Psoas muscle (tissue), 8 donors: ENCODE measurements around the gene TSPAN5. TPM values are rescaled to one million over a fixed set of nuclear protein-coding genes. Genes with fewer than 3 reads are reported as not detected.
"Not testable (repeated sequence)": the region's sequence is repeated elsewhere in the genome, so short reads cannot be mapped to it uniquely, and the experiment has no call there.

ENCODE experiments used
- ATAC-seq, 4 donors: fragments of 200-7000 bp; cut with Tn5 transposase; one replicate each; pipeline ENCODE4 v1.9.1; 2020; ENCODE audit warnings: moderate library complexity in 3 of 4, mild to moderate bottlenecking in 2 of 4
- DNase-seq, 2 donors: peaks; one replicate each; pipeline ENCODE4 v3.0.0-alpha.2; 2020
- H3K27ac ChIP-seq: fragments of 200-600 bp; one replicate; pipeline ENCODE4 v1.8.0; 2022
- H3K27me3 ChIP-seq, 3 donors: fragments of 200-600 bp in 1 of 3; one replicate each; pipeline versions ENCODE4 v1.6.1 to v1.8.0; 2013 to 2022; ENCODE audit warnings: low read length in 2 of 3, mild to moderate bottlenecking in 2 of 3, moderate library complexity in 1 of 3; ENCODE audit not compliant: insufficient read depth in 3 of 3
- H3K36me3 ChIP-seq, 2 donors: fragments of 200-600 bp in 1 of 2; one replicate each; pipeline versions ENCODE4 v1.6.1 to v1.8.0; 2013 to 2022; ENCODE audit warnings: low read depth in 1 of 2, mild to moderate bottlenecking in 1 of 2, moderate library complexity in 1 of 2; ENCODE audit not compliant: insufficient read depth in 1 of 2
- H3K4me1 ChIP-seq: fragments of 200-600 bp; one replicate; pipeline ENCODE4 v1.8.0; 2022
- H3K4me3 ChIP-seq: fragments of 200-600 bp; one replicate; pipeline ENCODE4 v1.8.0; 2022; ENCODE audit warnings: mild to moderate bottlenecking
- H3K9me3 ChIP-seq: fragments of 200-600 bp; one replicate; pipeline ENCODE4 v1.8.0; 2022
- WGBS, 3 donors: extraction: QIAGEN DNeasy Blood & Tissue Kit; methylation state at CpG; one replicate each; pipeline versions ENCODE4 v1.1.6 to v1.1.7; 2013; 5-methylcytosine and 5-hydroxymethylcytosine counted together
- intact Hi-C, 2 donors: fragments of 100-400 bp; cut with DNase I; formaldehyde crosslinking; loops; one replicate each; pipeline versions ENCODE4 v1.11.0 to v1.14.2; 2022
- long read RNA-seq, 2 donors: library from polyadenylated mRNA; unstranded; transcript quantifications; one replicate each; pipeline ENCODE4 v2.0.0, GENCODE V29; 2021
- polyA plus RNA-seq, 3 donors: library from polyadenylated mRNA; stranded (reverse); fragments of 200-250 nt; gene quantifications; one replicate each; pipeline ENCODE4 v1.2.3, GENCODE V29; 2013
- total RNA-seq, 4 donors: library from RNA; stranded (reverse); fragmentation: NEBNext Ultra II Directional in 2 of 4; extraction: Animal tissue kit (Norgen Biotek cat#: 25700) in 2 of 4; gene quantifications; one replicate each; pipeline versions ENCODE4 v1.2.1 to v1.2.4, GENCODE V29; 2021 to 2023
- TF ChIP-seq, protein P1 (sequence below): fragments of 200-600 bp; IDR thresholded peaks from one replicate; pipeline ENCODE4 v1.8.0; 2022; ENCODE audit warnings: antibody characterized with exemption
- donor health status: healthy with polysubstance abuse.
- donor health status: DM: no; HTN: no; CAD: no; lungs with moderate emphysema.
- donor health status: Bipolar disorder and iron deficiency.
- donor health status: healthy.
- donor health status: DM: yes; HTN: yes; CAD: no.
- donor health status: DM: no; HTN: no; CAD: no.
- donor health status: DM: no; HTN: no; CAD: no.
- donor health status: DM: yes; HTN: yes; CAD: no.

The TSPAN5 gene
- total RNA-seq, result 1 to 10 TPM in 3 of 4 donors, under 1 TPM in 1; 0.63 to 5.0 (median 4.1) TPM
- polyA plus RNA-seq, result 1 to 10 TPM; 1.6 to 7.3 (median 1.7) TPM
- long read RNA-seq, donor 1, partial matches to known transcripts, result 0 of 5 reads
- long read RNA-seq, donor 1, other reads (novel, unspliced or antisense), result 2 of 5 reads
- long read RNA-seq, donor 2, partial matches to known transcripts, result 0 of 1 reads
- long read RNA-seq, donor 2, other reads (novel, unspliced or antisense), result 1 of 1 reads

DNA sequence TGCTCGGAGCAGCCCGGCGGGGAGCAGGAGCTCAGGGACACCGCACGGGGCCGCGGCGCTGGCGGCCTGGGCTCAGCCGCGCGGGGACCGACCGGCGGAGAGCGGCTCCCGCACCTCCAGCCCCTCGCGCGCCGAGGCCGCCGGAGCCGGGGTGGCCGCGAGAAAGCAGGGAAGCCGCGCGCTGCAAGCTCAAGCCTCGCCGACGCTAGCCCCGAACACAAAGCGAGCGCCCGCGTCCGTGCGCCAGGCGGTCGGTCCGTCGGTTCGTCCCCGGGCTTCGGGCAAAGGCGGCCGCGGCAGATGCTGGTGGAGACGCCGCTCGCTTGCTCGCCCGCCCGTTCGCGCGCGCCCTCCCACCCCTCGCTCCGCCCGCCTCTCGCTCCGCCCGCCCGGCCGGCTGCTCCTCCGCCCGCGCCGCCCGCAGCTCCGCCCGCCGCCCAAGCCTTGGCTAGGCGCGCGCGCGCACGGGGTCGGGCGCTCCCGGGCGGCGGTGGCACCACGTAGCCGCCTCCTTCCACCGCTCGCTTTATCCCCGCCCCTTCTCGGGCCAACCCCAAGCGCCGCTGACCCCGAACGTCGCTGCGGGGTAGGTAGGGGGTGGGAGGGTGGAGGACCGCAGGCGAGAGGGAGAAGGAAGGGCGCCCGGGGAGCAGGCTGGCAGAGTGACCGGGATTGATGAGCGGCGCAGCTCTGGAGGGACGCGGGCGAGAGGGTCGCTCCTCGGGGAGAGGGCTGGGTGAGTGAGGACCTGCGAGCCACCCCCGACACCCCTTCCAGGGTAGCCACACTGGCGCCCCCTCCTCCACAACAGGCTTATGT is at the start of gene TSPAN5:
TSPAN5 (minus strand) TSS at position 325 of the 819 bp plus-strand sequence.
- H3K27ac ChIP-seq, result peak within 1 kb of the TSS; percentile 72
- intact Hi-C loops, result loop anchor here in 1 of 2 donors (10.0 kb wide), 1 partner anchor 666 kb away; the partner anchor contains the start of gene ADH1B
- WGBS, 3 donors, result 0 to 1% (median 0%) methylated on average over 72 to 113 of the region's 113 CpGs
- H3K4me1 ChIP-seq, result peaks cover 18% of the 10 kb centered on the region
- peak; percentile 80 to 93 (median 90) for ATAC-seq
- no peaks in the 10 kb centered on the region for H3K36me3 ChIP-seq
- no peaks in the 10 kb centered on the region for H3K9me3 ChIP-seq
- H3K4me3 ChIP-seq, result peak within 1 kb of the TSS; percentile 73
- peaks cover 0 to 21% (median 3%) of the 10 kb centered on the region in 3 donors for H3K27me3 ChIP-seq
- TF ChIP-seq, protein P1, sequence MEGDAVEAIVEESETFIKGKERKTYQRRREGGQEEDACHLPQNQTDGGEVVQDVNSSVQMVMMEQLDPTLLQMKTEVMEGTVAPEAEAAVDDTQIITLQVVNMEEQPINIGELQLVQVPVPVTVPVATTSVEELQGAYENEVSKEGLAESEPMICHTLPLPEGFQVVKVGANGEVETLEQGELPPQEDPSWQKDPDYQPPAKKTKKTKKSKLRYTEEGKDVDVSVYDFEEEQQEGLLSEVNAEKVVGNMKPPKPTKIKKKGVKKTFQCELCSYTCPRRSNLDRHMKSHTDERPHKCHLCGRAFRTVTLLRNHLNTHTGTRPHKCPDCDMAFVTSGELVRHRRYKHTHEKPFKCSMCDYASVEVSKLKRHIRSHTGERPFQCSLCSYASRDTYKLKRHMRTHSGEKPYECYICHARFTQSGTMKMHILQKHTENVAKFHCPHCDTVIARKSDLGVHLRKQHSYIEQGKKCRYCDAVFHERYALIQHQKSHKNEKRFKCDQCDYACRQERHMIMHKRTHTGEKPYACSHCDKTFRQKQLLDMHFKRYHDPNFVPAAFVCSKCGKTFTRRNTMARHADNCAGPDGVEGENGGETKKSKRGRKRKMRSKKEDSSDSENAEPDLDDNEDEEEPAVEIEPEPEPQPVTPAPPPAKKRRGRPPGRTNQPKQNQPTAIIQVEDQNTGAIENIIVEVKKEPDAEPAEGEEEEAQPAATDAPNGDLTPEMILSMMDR, result no peak
- peak; percentile 76 to 82 for DNase-seq

DNA sequence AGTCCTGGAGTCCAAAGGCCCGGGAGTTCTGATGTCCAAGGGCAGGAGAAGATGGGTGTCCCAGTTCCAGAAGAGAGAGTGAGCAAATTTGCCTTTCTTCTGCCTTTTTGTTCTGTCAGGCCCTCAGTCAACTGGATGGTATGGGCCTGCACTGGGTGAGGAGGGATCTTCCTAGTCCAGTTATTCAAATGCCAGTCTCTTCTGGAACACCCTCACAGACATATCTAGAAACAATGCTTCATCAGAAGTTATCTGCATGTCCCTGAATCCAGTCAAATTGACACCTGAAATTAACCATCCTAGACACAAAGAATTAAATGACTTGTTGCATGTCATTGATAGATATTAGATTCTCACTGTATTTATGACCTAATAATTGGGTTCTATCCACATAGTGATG is 48.5 kb upstream of the TSPAN5 start:
- no peak for DNase-seq
- Histone ChIP-seq H3K9me3 (no peaks in the 10 kb centered on the region), H3K4me3 (no peak overlapping the region), H3K27ac (no peak overlapping the region), H3K4me1 (no peaks in the 10 kb centered on the region), H3K27me3 (no peaks in the 10 kb centered on the region), H3K36me3 (no peaks in the 10 kb centered on the region)
- WGBS, 3 donors, result 73 to 88% (median 78%) methylated on average over 1 of the region's 1 CpG
- TF ChIP-seq, protein P1, result no peak
- intact Hi-C loops, result no loop called here
- no peak for ATAC-seq

DNA sequence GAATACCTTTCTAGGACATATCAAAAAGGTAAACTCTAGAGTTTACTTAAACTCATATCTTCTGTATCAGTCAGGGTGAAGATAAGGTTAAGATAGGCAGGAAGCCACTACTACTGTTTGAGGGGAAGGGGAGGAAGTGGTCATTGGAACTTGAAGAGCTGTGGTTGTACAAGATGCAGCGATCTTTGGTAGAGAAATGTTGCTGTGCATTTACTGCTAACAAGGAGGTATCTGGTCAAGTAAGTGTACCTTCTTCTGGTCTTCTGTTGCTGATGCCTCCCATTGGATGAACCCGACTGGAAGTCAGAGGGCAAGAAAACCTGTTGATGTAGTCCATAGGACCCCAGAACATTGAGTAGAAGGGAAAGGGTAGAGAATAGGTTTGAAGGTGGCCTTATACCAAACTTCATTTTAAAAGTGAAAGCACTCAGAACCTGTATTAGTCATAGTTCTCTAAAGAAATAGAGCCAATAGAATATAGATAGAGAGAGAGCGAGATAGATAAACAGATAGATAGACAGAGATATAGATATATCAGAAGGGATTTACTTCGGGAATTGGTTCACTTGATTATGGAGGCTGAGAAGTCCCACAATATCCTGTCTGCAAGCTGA is 47.9 kb upstream of the TSPAN5 start:
- intact Hi-C loops, result no loop called here
- Histone ChIP-seq H3K27ac (no peak overlapping the region), H3K9me3 (no peaks in the 10 kb centered on the region), H3K36me3 (no peaks in the 10 kb centered on the region), H3K4me3 (no peak overlapping the region), H3K4me1 (no peaks in the 10 kb centered on the region), H3K27me3 (no peaks in the 10 kb centered on the region)
- TF ChIP-seq, protein P1, result no peak
- 90 to 97% (median 91%) methylated on average over 4 of the region's 4 CpGs for WGBS, 3 donors
- no peak for ATAC-seq
- no peak for DNase-seq

DNA sequence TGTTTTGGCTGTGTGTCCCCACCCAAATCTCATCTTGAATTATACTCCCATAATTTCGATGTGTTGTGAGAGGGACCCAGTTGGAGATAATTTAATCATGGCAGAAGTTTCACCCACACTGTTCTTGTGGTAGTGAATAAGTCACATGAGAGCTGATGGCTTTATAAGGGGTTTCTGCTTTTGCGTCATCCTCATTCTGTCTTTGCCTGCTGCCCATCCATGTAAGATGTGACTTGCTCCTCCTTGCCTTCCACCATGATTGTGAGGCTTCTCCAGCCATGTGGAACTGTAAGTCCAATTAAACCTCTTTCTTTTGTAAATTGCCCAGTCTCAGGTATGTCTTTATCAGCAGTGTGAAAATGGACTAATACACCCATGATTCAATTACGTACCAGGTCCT is 47.2 kb upstream of the TSPAN5 start:
- WGBS, 3 donors, result 92 to 94% (median 93%) methylated on average over 3 of the region's 3 CpGs
- H3K36me3 ChIP-seq, H3K27me3 ChIP-seq, H3K4me3 ChIP-seq, H3K27ac ChIP-seq, ATAC-seq, intact Hi-C loops, H3K4me1 ChIP-seq, H3K9me3 ChIP-seq, DNase-seq: not testable (repeated sequence)

DNA sequence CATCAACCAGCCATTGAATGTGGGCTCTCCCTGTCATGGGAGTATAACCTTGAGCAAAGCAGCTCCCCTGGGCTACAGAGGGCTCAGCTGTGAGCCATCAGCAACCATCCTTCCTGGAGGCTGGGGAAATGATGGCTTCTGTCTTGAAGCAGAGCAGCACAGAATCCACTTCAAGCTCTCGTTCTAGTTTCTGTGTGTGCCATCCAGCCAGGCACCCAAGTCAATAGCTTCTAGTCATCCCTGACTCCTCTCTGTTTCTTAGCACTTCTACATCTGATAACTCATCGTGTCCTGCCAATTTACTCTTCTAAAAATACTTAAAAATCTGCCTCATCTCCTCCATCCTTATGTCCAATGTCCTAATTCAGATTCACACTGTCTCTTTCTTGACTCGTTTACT is 42.2 kb upstream of the TSPAN5 start:
- H3K9me3 ChIP-seq, result no peaks in the 10 kb centered on the region
- no peaks in the 10 kb centered on the region for H3K4me1 ChIP-seq
- intact Hi-C loops, result no loop called here
- TF ChIP-seq, protein P1, result no peak
- DNase-seq, result no peak
- H3K27ac ChIP-seq, result no peak overlapping the region
- ATAC-seq, result no peak
- no peak overlapping the region for H3K4me3 ChIP-seq
- H3K36me3 ChIP-seq, result no peaks in the 10 kb centered on the region
- H3K27me3 ChIP-seq, result no peaks in the 10 kb centered on the region
- WGBS, 3 donors, result 82 to 90% (median 87%) methylated on average over 3 of the region's 3 CpGs
